Measurements from ENCODE around the gene SYVN1.
A peak's percentile ranks its signal among the peaks of the same experiment; 100 is the strongest.

The SYVN1 gene

DNA sequence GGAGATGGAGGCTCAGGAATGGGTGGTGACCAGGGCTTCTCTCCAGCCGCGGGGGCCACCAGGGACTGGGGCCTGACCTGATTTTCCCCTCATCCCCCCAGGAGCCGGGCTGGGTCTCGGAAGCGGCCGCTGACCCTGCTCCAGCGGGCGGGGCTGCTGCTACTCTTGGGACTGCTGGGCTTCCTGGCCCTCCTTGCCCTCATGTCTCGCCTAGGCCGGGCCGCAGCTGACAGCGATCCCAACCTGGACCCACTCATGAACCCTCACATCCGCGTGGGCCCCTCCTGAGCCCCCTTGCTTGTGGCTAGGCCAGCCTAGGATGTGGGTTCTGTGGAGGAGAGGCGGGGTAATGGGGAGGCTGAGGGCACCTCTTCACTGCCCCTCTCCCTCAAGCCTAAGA lies 46.5 kb downstream of the SYVN1 start:
- no peak for DNase-seq (ENCODE audit: low read depth in 2 of 2)

DNA sequence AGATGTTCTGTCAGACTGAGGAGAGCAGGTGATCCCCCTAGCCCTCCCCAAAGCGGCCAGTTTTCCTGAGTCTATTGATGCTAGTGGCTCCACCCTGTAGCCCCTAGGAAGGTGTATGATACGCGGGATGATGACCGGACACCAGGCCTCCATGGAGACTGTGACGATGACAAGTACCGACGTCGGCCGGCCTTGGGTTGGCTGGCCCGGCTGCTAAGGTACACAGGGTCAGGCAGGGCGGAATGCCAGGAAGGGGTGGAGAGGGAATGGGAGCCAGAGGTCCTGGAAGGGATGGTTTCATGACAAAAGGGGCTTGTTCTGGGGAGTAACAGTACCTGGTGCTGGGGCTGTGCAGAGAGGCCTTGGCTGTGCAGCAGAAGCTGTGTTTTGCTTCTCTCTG lies 47.1 kb downstream of the SYVN1 start:
- no peak for DNase-seq (ENCODE audit: low read depth in 2 of 2)

DNA sequence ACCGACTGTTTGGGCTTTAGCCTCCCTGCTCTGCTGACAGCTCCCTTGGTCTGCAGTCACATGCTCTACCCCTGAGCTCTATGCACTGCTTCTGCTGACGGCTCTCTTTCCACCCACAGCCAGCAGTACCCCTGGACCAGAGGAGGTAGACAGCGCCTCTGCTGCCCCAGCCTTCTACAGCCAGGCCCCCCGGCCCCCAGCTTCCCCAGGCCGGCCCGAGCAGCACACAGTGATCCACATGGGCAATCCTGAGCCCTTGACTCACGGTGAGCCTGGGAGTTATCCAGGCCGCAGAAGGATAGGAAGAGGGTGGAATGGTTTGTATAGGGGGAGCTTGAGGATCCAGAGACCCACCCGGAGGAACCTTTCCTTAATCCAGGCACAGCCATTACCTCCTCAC lies 47.5 kb downstream of the SYVN1 start:
- no peak for DNase-seq (ENCODE audit: low read depth in 2 of 2)

DNA sequence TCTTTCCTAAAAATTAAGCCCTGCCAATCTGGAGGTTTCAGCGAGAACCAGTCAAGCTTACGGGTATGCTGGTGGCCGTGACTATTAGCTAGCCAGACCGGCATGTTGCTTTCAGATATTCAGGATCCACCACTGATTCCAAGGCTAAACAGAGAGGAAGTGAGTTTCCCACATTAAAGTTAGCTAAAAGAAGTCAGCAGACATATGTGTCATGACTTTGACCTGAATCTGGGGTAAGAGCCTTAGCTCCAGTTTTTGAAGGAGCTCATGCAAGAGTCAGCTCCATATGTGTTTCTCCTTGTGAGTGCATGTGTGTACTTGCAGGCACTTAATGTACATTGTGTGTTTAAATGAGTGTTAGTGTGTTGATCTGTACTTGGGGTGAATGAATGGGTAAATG lies 48.9 kb downstream of the SYVN1 start:
- DNase-seq (ENCODE audit: low read depth in 2 of 2) = no peak

DNA sequence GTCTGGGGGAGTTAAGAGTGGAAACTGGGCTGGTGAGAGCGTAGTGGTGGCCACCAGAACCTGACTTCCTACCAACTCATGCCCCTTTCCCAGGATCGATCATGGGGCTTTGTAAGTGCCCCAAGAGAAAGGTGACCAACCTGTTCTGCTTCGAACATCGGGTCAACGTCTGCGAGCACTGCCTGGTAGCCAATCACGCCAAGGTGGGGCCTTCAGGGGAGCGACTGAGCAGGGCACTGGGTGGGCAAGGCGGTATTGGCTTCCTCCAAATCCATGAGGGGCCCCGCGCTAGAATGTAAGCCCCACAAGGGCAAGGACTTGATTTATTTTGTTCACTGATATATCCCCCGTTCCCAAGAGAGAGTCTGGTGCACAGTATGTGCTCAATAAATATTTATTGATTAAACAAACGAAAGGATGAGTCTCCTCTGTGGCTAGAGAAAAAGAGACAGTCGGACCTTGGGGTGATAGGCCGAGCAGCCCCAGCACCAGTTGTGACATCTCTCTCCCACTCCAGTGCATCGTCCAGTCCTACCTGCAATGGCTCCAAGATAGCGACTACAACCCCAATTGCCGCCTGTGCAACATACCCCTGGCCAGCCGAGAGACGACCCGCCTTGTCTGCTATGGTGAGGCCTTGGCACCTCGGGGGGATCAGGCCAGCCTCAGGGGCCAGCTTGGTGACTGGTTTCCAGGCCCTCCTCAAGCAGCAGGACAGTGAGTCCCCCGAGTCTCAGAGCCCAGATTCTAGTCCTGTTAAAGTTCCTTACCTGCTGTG lies 49.5 kb downstream of the SYVN1 start:
- no peak for DNase-seq (ENCODE audit: low read depth in 2 of 2)

DNA sequence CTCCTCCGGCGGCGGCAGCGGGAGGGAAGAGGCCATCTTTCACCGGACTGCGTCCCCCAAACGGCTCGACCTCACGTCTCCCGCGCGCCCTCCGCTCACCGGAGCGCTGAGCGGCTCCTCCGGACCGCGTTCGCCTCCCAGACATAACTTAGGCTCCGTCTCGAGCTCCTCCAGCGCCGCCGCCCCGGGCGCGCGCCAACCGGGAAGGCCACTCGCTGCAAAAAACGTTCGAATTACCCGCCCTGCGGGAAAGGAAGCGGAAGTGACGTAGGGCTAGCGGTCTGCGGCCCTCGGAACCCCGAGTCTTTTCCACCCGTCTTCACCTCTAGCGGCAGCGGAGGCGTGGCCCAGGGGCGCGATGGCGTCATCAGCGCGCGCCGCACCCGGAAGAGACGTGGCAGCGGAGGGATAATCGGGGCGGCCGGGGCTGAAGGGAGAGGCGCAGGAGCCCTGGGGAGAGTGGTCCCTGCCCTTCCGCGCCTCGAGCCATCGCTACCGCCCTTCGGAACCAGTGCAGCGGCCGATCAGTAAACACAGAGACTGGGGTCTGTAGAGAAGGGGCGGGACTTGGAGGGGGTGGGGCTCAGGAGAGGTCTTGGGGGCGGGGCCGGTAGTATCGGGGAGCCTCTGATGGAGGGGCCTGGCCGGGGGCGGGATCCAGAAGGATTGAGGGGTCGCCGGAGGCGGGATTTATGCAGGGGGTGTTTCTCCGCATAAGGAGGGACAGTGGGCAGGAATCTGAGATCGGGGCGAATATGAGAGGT lies 50.3 kb downstream of the SYVN1 start, which contains the start of the genes CDCA5 and ZFPL1:
CDCA5 (minus strand) TSS at position 207 of the 764 bp plus-strand sequence; CDS start at position 145, 62 bp downstream.
ZFPL1 (plus strand) TSS at position 389 of the 764 bp plus-strand sequence. CDS start 477 bp downstream, outside the sequence.
- DNase-seq (ENCODE audit: low read depth in 2 of 2) = peak; percentile 91 to 93

DNA sequence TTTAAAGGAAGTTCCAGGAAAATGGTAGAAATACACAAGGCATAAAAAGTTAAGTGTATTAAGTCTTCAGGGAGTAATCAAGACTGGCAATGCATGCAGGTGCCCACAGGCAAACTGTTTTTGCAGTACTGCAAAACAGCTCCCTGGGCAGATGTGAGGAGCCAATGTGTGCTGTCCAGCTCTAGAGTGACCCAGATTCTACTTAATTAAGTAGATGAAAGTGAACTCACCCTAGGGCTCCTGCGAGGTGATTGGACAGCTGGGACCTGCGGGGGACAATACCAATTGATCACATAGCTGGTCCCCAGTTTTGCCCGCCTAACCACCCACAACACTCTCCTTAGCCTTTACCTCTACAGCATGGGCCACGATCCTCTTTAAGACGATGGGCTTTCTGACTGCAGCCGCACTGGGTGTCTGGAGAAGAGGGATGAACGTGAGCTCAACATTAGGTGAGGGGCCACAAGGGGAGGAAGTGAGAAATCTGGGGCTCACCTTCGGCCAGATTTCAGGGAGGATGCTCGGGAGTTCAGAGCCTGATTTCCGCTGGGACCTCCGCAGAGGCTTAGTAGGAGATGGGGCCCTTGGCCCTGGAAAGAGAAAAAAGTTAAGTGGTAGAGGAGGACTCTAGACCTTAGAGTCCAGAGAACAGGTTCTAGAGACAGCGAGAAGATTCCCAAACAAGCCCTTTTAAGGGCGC lies 51.0 kb downstream of the SYVN1 start:
- no peak for DNase-seq (ENCODE audit: low read depth in 2 of 2)

DNA sequence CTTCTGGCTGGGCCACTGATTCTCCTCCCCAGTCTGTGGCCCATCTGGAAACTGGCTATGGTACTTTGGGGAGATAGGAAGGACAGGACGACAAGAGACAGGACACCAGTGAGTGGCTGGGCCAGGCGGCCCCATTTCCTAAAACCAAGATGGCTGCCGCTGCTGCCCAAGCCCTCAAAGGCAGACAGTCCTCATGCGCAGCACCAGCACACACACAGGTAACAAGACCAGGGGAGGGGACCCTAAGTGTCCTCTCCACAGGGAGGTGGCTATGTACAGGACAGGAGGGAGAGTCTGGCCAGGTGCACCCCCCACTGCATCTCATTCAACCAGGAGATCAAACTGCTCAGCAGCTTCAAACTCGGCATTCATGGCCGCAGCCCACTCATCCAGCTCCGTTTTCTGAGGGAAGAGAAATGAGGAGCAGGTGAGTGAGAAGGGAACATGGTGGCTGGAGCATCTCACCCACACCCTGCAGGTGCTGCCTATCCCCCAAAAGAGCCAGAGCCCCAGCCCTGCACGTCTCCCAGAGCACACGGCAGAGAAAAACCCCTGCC lies 55.5 kb downstream of the SYVN1 start:
- DNase-seq (ENCODE audit: low read depth in 2 of 2) = no peak

DNA sequence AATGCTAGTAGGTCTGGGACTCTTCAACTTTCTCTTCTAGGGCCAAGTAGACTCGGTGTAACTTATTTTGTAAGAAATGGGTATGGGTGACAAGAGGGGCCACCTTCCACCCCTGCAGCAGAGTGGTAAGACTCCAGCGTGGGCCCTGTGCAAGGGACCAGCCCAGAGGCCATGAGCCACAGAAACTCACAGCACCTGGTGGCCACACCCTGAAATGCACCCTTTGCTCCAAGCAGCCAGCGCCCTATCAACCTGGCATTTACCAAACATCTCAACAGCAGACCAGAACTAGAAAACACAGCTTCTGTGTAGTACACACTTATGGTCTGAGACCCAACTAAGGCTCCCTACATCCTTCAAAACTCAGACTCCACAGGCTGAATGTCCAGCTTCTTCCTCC lies 56.2 kb downstream of the SYVN1 start:
- peak; percentile 55 to 74 for DNase-seq (ENCODE audit: low read depth in 2 of 2)

DNA sequence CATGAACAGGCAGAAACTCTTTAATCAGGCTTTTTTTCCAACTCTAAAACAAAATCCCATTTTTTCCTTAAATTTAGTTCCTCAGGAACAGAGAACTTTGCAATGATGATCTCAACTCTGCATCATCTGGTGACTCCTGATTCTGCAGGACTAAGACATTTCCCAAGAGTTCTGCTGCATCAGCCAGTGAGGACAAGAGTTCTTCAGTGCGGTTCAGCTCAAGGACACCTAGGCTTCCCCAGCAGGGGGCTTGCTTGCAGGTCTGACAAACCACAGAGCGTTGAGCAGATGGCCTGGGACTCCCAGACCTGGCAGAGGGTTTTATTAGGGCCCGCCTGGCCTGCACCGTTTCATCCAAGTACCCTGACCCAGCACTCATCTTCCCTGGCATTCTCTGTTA lies 56.9 kb downstream of the SYVN1 start:
- no peak for DNase-seq (ENCODE audit: low read depth in 2 of 2)
